Liver (tissue), 9 donors: ENCODE data around the gene NIM1K. TPM values are rescaled to one million over a fixed set of nuclear protein-coding genes. Genes with fewer than 3 reads are reported as not detected.

ENCODE experiments used
- DNase-seq: peaks from one replicate; pipeline ENCODE4 v3.0.0-alpha.2; 2017; ENCODE audit warnings: low spot score
- H3K27ac ChIP-seq, 2 donors: one replicate each; pipeline ENCODE4 v1.7.0; 2013; ENCODE audit warnings: inconsistent platforms in 2 of 2, low read length in 2 of 2, control low read depth in 1 of 2, low read depth in 1 of 2, mild to moderate bottlenecking in 1 of 2
- H3K27me3 ChIP-seq, 4 donors: one replicate each; pipeline versions ENCODE4 v1.6.1 to v1.7.0; 2013; ENCODE audit warnings: low read length in 3 of 4, inconsistent platforms in 1 of 4, mild to moderate bottlenecking in 1 of 4, moderate library complexity in 1 of 4; ENCODE audit not compliant: control insufficient read depth in 4 of 4, insufficient read depth in 4 of 4
- H3K36me3 ChIP-seq, 4 donors: one replicate each; pipeline versions ENCODE4 v1.6.1 to v1.7.0; 2013; ENCODE audit warnings: low read length in 3 of 4, mild to moderate bottlenecking in 3 of 4, low read depth in 1 of 4, moderate library complexity in 1 of 4; ENCODE audit not compliant: control insufficient read depth in 4 of 4, insufficient read depth in 3 of 4
- H3K4me1 ChIP-seq, 4 donors: one replicate each; pipeline versions ENCODE4 v1.6.1 to v1.7.0; 2013; ENCODE audit warnings: low read length in 3 of 4, mild to moderate bottlenecking in 3 of 4, moderate library complexity in 1 of 4; ENCODE audit not compliant: control insufficient read depth in 4 of 4, insufficient read depth in 4 of 4
- H3K4me3 ChIP-seq, 3 donors: one replicate each; pipeline versions ENCODE4 v1.6.1 to v1.7.0; 2013; ENCODE audit warnings: low read length in 3 of 3, control low read depth in 1 of 3, low read depth in 1 of 3, mild to moderate bottlenecking in 1 of 3
- H3K9ac ChIP-seq, 2 donors: one replicate each; pipeline ENCODE4 v1.7.0; 2013; ENCODE audit warnings: low read length in 2 of 2, mild to moderate bottlenecking in 2 of 2, moderate library complexity in 2 of 2, control low read depth in 1 of 2, low read depth in 1 of 2
- H3K9me3 ChIP-seq, 4 donors: one replicate each; pipeline versions ENCODE4 v1.6.1 to v1.7.0; 2013; ENCODE audit warnings: low read length in 3 of 4; ENCODE audit not compliant: control insufficient read depth in 4 of 4
- EGR1 ChIP-seq, 2 donors: IDR thresholded peaks; 2 replicates each; pipeline ENCODE4 v1.6.1; 2016 to 2018; ENCODE audit warnings: antibody characterized with exemption in 2 of 2, low read depth in 2 of 2
- FOXA1 ChIP-seq: IDR thresholded peaks from 2 replicates; pipeline ENCODE4 v1.6.1; 2016; ENCODE audit warnings: antibody characterized with exemption
- FOXA2 ChIP-seq: IDR thresholded peaks from 2 replicates; pipeline ENCODE4 v1.6.1; 2016; ENCODE audit warnings: antibody characterized with exemption
- GABPA ChIP-seq, 2 donors: IDR thresholded peaks in 1 of 2; conservative IDR thresholded peaks in 1 of 2; 2 replicates each; pipeline ENCODE4 v1.6.1; 2016; ENCODE audit warnings: antibody characterized with exemption in 2 of 2, mild to moderate bottlenecking in 1 of 2, moderate library complexity in 1 of 2
- HNF4A ChIP-seq, 2 donors: conservative IDR thresholded peaks; 2 replicates each; pipeline ENCODE4 v1.6.1; 2016; ENCODE audit warnings: antibody characterized with exemption in 2 of 2, mild to moderate bottlenecking in 2 of 2
- HNF4G ChIP-seq: IDR thresholded peaks from 2 replicates; pipeline ENCODE4 v1.6.1; 2016; ENCODE audit warnings: antibody characterized with exemption
- JUND ChIP-seq, 2 donors: IDR thresholded peaks; 2 replicates each; pipeline ENCODE4 v1.6.1; 2016; ENCODE audit warnings: antibody characterized with exemption in 2 of 2
- NR2F2 ChIP-seq: IDR thresholded peaks from 2 replicates; pipeline ENCODE4 v1.6.1; 2016; ENCODE audit warnings: antibody characterized with exemption
- RAD21 ChIP-seq, 2 donors: IDR thresholded peaks; 2 replicates each; pipeline ENCODE4 v1.6.1; 2016; ENCODE audit warnings: antibody characterized with exemption in 2 of 2, mild to moderate bottlenecking in 2 of 2
- RXRA ChIP-seq, 2 donors: IDR thresholded peaks; 2 replicates each; pipeline ENCODE4 v1.6.1; 2017 to 2018; ENCODE audit warnings: antibody characterized with exemption in 2 of 2, mild to moderate bottlenecking in 1 of 2
- SP1 ChIP-seq: IDR thresholded peaks from 2 replicates; pipeline ENCODE4 v1.6.1; 2018; ENCODE audit warnings: antibody characterized with exemption, mild to moderate bottlenecking
- TAF1 ChIP-seq: conservative IDR thresholded peaks from 2 replicates; pipeline ENCODE4 v1.6.1; 2016; ENCODE audit warnings: antibody characterized with exemption, mild to moderate bottlenecking
- YY1 ChIP-seq: IDR thresholded peaks from 2 replicates; pipeline ENCODE4 v1.6.1; 2016; ENCODE audit warnings: antibody characterized with exemption, mild to moderate bottlenecking
- WGBS: extraction: QIAGEN DNeasy Blood & Tissue Kit; methylation state at CpG from one replicate; pipeline ENCODE4 v1.1.7; 2013; 5-methylcytosine and 5-hydroxymethylcytosine counted together
- polyA plus RNA-seq, 2 donors: library from polyadenylated mRNA; stranded (reverse) in 1 of 2; unstranded in 1 of 2; fragments of 200-250 nt in 1 of 2; fragments of >200 nt in 1 of 2; fragmentation: Nextera tagmentation in 1 of 2; extraction: Ambion mirVana in 1 of 2; gene quantifications; one replicate each; pipeline versions ENCODE4 v1.2.1 to v1.2.3, GENCODE V29; 2013 to 2015
- total RNA-seq, 2 donors: library from RNA; depleted of rRNA; stranded (reverse); fragments of >200 nt; gene quantifications; one replicate each; pipeline ENCODE4 v1.2.3, GENCODE V29; 2014
- TF ChIP-seq, protein P1 (sequence below): IDR thresholded peaks from 2 replicates; pipeline ENCODE4 v1.6.1; 2016; ENCODE audit warnings: antibody characterized with exemption
- TF ChIP-seq, protein P2 (sequence below): IDR thresholded peaks from 2 replicates; pipeline ENCODE4 v1.6.1; 2016; ENCODE audit warnings: antibody characterized with exemption
- TF ChIP-seq, protein P3 (sequence below): fragments of 150-350 bp; IDR thresholded peaks from 2 replicates; pipeline ENCODE4 v1.5.1; 2017; ENCODE audit warnings: improper control_type of control experiment, low read depth, low read length; ENCODE audit not compliant: missing input control
- TF ChIP-seq, protein P4 (sequence below): IDR thresholded peaks from 2 replicates; pipeline ENCODE4 v1.6.1; 2016; ENCODE audit warnings: antibody characterized with exemption
- TF ChIP-seq, protein P5 (sequence below): IDR thresholded peaks from 2 replicates; pipeline ENCODE4 v1.6.1; 2016; ENCODE audit warnings: antibody characterized with exemption, mild to moderate bottlenecking
- donor health status: healthy.
- donor health status: healthy.
- donor health status: healthy.
- donor health status: healthy.
- donor health status: healthy.

NIM1K gene
- total and polyA plus RNA-seq, 4 donors: 0.07 to 0.15 TPM; not detected in 2

DNA sequence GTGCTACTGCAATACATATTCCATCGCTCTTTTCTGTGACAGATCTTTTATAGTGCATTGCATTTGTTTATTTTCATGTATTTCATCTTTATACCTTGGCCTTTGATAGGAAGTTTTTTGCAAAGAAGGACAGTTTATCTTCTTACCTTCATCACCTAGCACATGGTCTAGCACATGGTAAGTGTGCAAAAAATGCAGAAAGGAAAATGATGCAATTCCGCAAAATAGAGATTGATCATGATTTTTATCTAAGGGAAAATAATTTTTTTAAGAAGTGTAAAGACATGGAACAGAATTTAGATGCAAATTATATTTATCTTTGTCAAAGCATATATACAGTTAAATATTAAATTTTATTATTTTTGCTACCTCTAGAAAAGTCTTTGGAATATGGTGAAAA lies 19.2 kb upstream of the NIM1K start:
- Histone ChIP-seq H3K27ac (no peak overlapping the region), H3K4me3 (no peak overlapping the region), H3K27me3 (no peaks in the 10 kb centered on the region), H3K36me3 (peaks cover 0 to 27% (median 10%) of the 10 kb centered on the region in 4 donors), H3K9me3 (no peaks in the 10 kb centered on the region), H3K4me1 (no peaks in the 10 kb centered on the region), H3K9ac (no peak overlapping the region)
- no peak for DNase-seq
- TF ChIP-seq EGR1 (IDR thresholded peaks at IDR 0.05; ENCODE audit: low read depth in 2 of 2) (no peak), HNF4A (conservative IDR thresholded peaks at IDR 0.05) (no peak), RAD21 (IDR thresholded peaks at IDR 0.05) (no peak), HNF4G (no peak), RXRA (IDR thresholded peaks at IDR 0.05) (no peak), YY1 (no peak), JUND (IDR thresholded peaks at IDR 0.05) (no peak), SP1 (no peak), GABPA (IDR thresholded peaks at IDR 0.05 in 1 of 2, conservative IDR thresholded peaks at IDR 0.05 in 1 of 2) (no peak), FOXA1 (no peak)
- TF ChIP-seq, protein P1, sequence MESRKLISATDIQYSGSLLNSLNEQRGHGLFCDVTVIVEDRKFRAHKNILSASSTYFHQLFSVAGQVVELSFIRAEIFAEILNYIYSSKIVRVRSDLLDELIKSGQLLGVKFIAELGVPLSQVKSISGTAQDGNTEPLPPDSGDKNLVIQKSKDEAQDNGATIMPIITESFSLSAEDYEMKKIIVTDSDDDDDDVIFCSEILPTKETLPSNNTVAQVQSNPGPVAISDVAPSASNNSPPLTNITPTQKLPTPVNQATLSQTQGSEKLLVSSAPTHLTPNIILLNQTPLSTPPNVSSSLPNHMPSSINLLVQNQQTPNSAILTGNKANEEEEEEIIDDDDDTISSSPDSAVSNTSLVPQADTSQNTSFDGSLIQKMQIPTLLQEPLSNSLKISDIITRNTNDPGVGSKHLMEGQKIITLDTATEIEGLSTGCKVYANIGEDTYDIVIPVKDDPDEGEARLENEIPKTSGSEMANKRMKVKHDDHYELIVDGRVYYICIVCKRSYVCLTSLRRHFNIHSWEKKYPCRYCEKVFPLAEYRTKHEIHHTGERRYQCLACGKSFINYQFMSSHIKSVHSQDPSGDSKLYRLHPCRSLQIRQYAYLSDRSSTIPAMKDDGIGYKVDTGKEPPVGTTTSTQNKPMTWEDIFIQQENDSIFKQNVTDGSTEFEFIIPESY: no peak
- TF ChIP-seq, protein P2, sequence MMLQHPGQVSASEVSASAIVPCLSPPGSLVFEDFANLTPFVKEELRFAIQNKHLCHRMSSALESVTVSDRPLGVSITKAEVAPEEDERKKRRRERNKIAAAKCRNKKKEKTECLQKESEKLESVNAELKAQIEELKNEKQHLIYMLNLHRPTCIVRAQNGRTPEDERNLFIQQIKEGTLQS: no peak
- 99% methylated on average over 2 of the region's 2 CpGs for WGBS

DNA sequence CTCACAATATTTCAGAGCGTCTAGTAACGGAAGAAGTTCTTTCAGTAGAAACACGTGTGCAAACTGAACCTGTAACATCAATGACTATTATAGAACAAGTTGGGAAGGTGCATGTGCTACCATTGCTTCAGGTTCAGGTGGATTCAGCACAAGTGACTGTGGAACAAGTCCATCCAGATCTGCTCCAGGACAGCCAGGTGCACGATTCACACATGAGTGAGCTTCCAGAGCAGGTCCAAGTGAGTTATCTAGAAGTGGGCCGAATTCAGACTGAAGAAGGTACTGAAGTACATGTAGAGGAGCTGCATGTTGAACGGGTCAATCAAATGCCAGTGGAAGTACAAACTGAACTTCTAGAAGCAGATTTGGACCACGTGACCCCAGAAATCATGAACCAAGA lies 17.4 kb upstream of the NIM1K start:
- TF ChIP-seq JUND (IDR thresholded peaks at IDR 0.05): no peak
- TF ChIP-seq SP1: no peak
- TF ChIP-seq RAD21 (IDR thresholded peaks at IDR 0.05): no peak
- no peak for TF ChIP-seq HNF4A (conservative IDR thresholded peaks at IDR 0.05)
- TF ChIP-seq, protein P2: no peak
- no peak for TF ChIP-seq TAF1
- no peak for TF ChIP-seq EGR1 (IDR thresholded peaks at IDR 0.05; ENCODE audit: low read depth in 2 of 2)
- TF ChIP-seq, protein P3, sequence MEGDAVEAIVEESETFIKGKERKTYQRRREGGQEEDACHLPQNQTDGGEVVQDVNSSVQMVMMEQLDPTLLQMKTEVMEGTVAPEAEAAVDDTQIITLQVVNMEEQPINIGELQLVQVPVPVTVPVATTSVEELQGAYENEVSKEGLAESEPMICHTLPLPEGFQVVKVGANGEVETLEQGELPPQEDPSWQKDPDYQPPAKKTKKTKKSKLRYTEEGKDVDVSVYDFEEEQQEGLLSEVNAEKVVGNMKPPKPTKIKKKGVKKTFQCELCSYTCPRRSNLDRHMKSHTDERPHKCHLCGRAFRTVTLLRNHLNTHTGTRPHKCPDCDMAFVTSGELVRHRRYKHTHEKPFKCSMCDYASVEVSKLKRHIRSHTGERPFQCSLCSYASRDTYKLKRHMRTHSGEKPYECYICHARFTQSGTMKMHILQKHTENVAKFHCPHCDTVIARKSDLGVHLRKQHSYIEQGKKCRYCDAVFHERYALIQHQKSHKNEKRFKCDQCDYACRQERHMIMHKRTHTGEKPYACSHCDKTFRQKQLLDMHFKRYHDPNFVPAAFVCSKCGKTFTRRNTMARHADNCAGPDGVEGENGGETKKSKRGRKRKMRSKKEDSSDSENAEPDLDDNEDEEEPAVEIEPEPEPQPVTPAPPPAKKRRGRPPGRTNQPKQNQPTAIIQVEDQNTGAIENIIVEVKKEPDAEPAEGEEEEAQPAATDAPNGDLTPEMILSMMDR: no peak
- TF ChIP-seq RXRA (IDR thresholded peaks at IDR 0.05): no peak
- no peak for TF ChIP-seq FOXA2
- no peak for TF ChIP-seq FOXA1
- no peak for TF ChIP-seq HNF4G
- no peak for TF ChIP-seq NR2F2
- TF ChIP-seq, protein P4, sequence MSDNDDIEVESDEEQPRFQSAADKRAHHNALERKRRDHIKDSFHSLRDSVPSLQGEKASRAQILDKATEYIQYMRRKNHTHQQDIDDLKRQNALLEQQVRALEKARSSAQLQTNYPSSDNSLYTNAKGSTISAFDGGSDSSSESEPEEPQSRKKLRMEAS: no peak
- TF ChIP-seq, protein P1: no peak
- no peak for TF ChIP-seq YY1
- TF ChIP-seq, protein P5, sequence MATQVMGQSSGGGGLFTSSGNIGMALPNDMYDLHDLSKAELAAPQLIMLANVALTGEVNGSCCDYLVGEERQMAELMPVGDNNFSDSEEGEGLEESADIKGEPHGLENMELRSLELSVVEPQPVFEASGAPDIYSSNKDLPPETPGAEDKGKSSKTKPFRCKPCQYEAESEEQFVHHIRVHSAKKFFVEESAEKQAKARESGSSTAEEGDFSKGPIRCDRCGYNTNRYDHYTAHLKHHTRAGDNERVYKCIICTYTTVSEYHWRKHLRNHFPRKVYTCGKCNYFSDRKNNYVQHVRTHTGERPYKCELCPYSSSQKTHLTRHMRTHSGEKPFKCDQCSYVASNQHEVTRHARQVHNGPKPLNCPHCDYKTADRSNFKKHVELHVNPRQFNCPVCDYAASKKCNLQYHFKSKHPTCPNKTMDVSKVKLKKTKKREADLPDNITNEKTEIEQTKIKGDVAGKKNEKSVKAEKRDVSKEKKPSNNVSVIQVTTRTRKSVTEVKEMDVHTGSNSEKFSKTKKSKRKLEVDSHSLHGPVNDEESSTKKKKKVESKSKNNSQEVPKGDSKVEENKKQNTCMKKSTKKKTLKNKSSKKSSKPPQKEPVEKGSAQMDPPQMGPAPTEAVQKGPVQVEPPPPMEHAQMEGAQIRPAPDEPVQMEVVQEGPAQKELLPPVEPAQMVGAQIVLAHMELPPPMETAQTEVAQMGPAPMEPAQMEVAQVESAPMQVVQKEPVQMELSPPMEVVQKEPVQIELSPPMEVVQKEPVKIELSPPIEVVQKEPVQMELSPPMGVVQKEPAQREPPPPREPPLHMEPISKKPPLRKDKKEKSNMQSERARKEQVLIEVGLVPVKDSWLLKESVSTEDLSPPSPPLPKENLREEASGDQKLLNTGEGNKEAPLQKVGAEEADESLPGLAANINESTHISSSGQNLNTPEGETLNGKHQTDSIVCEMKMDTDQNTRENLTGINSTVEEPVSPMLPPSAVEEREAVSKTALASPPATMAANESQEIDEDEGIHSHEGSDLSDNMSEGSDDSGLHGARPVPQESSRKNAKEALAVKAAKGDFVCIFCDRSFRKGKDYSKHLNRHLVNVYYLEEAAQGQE: no peak
- TF ChIP-seq GABPA (IDR thresholded peaks at IDR 0.05 in 1 of 2, conservative IDR thresholded peaks at IDR 0.05 in 1 of 2): no peak
- WGBS: 97% methylated on average over 7 of the region's 7 CpGs
- Histone ChIP-seq H3K27ac (no peak overlapping the region), H3K27me3 (no peaks in the 10 kb centered on the region), H3K4me1 (no peaks in the 10 kb centered on the region), H3K9ac (no peak overlapping the region), H3K9me3 (no peaks in the 10 kb centered on the region), H3K36me3 (peaks cover 0 to 29% (median 9%) of the 10 kb centered on the region in 4 donors), H3K4me3 (no peak overlapping the region)
- DNase-seq: no peak
